ENCODE measurements around the gene GGT6. TPM values are rescaled to one million over a fixed set of nuclear protein-coding genes. Genes with fewer than 3 reads are reported as not detected.

Gene GGT6
- total and polyA plus RNA-seq, 8 donors = 20.7 to 36.1 (median 32.9) TPM

DNA sequence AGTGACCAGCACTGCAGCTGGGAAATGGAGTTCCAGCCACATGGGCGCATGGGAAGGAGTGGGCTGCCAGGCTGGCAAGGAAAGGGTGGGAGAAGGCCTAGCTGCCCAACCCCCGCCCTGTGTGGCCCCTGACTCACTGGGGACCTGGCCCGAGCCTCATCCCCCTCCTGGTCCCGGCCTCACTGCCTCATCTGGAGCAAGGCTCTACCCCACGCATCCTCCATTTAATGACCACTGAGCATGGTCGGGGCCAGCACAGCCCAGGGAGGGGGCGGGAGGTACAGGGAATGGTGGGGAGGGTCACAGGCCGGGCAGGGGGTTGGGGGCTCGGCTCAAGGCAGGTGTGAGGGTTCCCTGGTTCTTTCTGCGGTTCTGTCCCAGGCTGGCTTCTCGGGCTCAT is 45.6 kb downstream of the GGT6 start:
- Histone ChIP-seq H3K27ac (peak overlapping the region; percentile 58 to 86 (median 71)), H3K4me3 (no peak overlapping the region), H3K9me3 (no peaks in the 10 kb centered on the region), H3K4me1 (peaks cover 24 to 44% (median 42%) of the 10 kb centered on the region in 3 donors), H3K27me3 (no peaks in the 10 kb centered on the region), H3K36me3 (no peaks in the 10 kb centered on the region)
- 80 to 81% methylated on average over 11 of the region's 11 CpGs for WGBS, 2 donors
- intact Hi-C loops (cut with DNase I) = no loop called here
- no peak for ATAC-seq
- DNase-seq = peak in 3 of 6 donors; percentile 34 to 76 (median 48)
- TF ChIP-seq, protein P1, sequence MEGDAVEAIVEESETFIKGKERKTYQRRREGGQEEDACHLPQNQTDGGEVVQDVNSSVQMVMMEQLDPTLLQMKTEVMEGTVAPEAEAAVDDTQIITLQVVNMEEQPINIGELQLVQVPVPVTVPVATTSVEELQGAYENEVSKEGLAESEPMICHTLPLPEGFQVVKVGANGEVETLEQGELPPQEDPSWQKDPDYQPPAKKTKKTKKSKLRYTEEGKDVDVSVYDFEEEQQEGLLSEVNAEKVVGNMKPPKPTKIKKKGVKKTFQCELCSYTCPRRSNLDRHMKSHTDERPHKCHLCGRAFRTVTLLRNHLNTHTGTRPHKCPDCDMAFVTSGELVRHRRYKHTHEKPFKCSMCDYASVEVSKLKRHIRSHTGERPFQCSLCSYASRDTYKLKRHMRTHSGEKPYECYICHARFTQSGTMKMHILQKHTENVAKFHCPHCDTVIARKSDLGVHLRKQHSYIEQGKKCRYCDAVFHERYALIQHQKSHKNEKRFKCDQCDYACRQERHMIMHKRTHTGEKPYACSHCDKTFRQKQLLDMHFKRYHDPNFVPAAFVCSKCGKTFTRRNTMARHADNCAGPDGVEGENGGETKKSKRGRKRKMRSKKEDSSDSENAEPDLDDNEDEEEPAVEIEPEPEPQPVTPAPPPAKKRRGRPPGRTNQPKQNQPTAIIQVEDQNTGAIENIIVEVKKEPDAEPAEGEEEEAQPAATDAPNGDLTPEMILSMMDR (IDR thresholded peaks at IDR 0.05) = no peak
- no peak for FAIRE-seq

DNA sequence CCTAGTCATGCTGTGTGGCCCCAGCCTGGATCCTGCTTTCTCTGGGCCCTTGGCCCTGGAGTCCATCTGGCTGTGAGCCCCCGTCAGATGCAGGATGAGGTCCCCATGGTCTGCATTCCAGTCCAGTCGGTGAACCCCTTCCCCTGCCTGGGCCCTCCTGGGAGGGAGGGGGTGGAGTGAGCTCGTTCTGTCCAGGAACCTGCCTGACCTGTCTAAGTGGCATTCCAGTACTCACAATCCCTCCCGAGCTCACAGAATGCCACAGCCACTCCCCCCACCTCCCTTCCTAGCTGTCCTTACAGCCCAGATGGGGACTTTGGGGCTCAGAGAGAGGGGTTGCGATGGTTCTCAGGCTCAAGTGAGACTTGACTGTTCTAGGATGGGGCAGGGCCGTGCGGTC is 46.2 kb downstream of the GGT6 start:
- H3K4me1 ChIP-seq = peaks cover 24 to 44% (median 43%) of the 10 kb centered on the region in 3 donors
- no peaks in the 10 kb centered on the region for H3K36me3 ChIP-seq
- FAIRE-seq (no peak), ATAC-seq (peak; percentile 43 to 71 (median 60)), DNase-seq (peak in 5 of 6 donors; percentile 65 to 76 (median 69))
- peak overlapping the region; percentile 58 to 86 (median 71) for H3K27ac ChIP-seq
- no peaks in the 10 kb centered on the region for H3K9me3 ChIP-seq
- 35 to 49% methylated on average over 7 of the region's 7 CpGs for WGBS, 2 donors
- intact Hi-C loops (cut with DNase I) = no loop called here
- H3K4me3 ChIP-seq = no peak overlapping the region
- H3K27me3 ChIP-seq = no peaks in the 10 kb centered on the region
- TF ChIP-seq, protein P1 (IDR thresholded peaks at IDR 0.05) = no peak

DNA sequence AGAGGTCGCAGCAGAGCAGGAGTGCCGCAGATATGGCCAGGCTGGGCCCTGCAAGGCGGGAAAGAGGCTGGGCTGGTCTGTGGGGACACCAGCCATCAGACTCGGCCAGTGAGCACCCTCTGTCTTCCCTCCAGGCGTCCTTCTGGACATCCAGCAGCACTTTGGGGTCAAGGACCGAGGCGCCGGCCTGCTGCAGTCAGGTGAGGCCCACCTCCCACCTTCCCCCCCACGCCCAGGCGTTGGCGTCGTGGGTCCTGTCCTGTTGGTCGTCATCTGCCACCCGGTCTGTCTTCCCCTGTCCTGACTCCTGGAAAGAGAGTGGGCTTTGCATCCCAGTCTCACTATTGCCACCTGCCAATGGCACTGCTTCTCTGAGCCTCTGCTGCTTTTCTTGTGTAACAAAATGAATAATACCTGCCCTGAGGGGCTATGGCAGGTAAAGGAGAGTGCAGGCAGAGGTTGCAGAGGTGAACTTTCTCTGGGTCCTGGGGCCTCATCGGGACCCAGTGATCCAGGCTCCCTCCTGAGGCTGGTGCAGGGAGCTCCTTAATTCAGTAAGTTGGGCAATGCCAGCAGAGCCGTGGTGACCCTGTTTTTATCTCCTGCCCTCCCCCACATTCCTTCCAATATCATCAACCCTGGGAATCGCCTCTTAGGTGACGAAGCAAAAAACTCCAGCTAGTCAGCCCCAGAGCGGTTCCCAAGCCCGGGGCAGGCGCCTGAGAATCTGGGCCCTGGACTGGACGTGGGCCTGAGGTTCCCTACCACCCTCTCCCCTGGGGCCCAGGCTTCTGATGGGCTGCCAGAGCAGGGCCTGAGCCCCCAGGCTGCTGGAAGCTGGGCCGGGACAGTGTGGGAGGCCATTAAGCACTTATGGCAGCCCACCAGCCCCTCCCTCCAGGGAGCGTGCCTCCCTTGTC is 47.0 kb downstream of the GGT6 start:
- ATAC-seq = peak in 3 of 4 donors; percentile 7 to 20 (median 20)
- Histone ChIP-seq H3K4me1 (peaks cover 24 to 44% (median 38%) of the 10 kb centered on the region in 3 donors), H3K9me3 (no peaks in the 10 kb centered on the region), H3K27me3 (no peaks in the 10 kb centered on the region), H3K4me3 (no peak overlapping the region), H3K36me3 (no peaks in the 10 kb centered on the region), H3K27ac (peak overlapping the region; percentile 58 to 86 (median 71))
- WGBS, 2 donors = 65 to 73% methylated on average over 23 to 24 of the region's 24 CpGs
- intact Hi-C loops (cut with DNase I) = no loop called here
- DNase-seq = peak in 1 of 6 donors; percentile 52
- TF ChIP-seq, protein P1 (IDR thresholded peaks at IDR 0.05) = no peak
- FAIRE-seq = no peak

DNA sequence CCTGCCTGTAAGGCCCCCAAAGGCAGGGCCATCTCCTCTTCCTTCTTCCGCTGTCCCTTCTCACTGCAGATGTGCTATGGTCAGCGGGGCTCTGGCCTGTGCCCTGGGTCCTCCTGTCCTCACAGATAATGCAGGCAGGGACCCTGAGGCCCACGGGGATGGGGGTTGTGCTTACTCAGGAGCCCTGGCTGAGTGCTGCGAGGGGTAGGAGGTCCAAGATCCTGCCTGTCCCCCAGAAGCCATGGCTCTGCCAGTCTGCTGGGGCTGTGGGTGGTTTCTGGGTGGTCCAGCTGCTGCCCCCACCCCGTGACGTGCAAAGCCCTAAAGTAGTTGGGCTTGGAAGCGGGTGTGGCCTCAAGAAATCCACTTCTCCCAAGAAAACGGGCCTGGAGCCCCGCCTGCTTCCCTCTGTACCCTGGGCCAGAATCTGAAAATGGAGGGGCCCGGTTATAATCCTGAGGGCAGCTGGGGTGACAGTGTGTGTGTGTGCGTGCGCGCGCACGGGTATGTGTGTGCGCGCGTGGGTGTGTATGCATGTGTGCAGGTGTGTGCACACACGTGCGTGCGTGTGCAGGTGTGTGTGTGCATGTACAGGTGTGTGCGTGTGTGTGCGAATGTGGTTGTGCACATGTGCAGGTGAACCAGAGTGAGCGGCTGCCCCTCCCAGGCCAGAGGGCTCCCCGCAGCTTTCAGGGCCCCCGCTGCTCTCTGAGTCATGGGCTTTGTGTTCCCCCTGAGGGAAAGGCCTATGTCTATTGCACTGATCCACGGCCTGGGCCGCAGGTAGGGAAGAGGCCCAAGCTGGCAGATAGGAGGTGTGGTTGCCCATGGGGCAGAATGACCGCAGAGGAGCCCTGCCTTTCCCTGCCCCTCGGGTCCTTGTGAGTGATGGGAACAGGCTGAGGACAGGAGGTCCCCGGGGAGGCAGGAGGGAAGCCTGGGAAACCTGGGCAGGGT is 47.9 kb downstream of the GGT6 start:
- DNase-seq = no peak
- ATAC-seq = no peak
- Histone ChIP-seq H3K4me1 (peaks cover 24 to 44% (median 38%) of the 10 kb centered on the region in 3 donors), H3K27ac (peak overlapping the region in 2 of 4 donors; percentile 17 to 58), H3K27me3 (no peaks in the 10 kb centered on the region), H3K4me3 (no peak overlapping the region), H3K36me3 (no peaks in the 10 kb centered on the region), H3K9me3 (no peaks in the 10 kb centered on the region)
- TF ChIP-seq, protein P1 (IDR thresholded peaks at IDR 0.05) = no peak
- intact Hi-C loops (cut with DNase I) = no loop called here
- FAIRE-seq = no peak
- 94% methylated on average over 31 of the region's 31 CpGs for WGBS, 2 donors

Measured in pancreas (tissue), 10 donors.